ENCODE measurements around the gene PTPN2. TPM values are rescaled to one million over a fixed set of nuclear protein-coding genes. Genes with fewer than 3 reads are reported as not detected.

The PTPN2 gene
- total and polyA plus RNA-seq, 9 of the 15 experiments (the other 6 are each of a cell fraction or from before 2014, with no cell fraction given) = 36.6 to 66.4 (median 43.8) TPM

DNA sequence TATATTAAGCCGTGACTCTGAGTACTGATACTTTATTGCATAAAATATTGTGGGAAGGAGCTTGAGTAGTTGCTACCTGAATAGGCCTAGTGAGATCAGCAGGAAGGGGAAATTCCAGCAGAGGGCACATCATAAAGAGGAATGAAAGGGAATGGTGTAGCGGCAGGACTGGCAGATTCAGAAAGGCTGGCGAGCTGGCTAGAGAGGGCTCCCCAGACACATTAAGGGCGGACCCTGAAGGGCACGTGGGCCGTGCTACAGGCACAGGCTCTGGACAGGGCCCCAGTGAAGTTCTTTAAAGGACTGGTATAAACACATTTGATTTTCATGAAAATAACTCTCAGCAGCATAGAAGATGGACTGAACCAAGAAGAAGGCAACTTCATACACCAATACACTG, 43.0 kb downstream of the PTPN2 start:
- no peaks in the 10 kb centered on the region for H3K27me3 ChIP-seq (ENCODE audit: control insufficient read depth in 2 of 2, insufficient read depth in 2 of 2, low read length in 2 of 2)
- H3K4me3 ChIP-seq = no peak overlapping the region
- no peak for ATAC-seq
- H3K36me3 ChIP-seq (ENCODE audit: control insufficient read depth, insufficient read depth, low read length) = peaks cover 17% of the 10 kb centered on the region; the same call in 2 of the 3 replicates
- H3K4me2 ChIP-seq (ENCODE audit: insufficient read depth, low read length) = no peak overlapping the region
- ChIA-PET POLR2A (interaction anchor here (1.0 kb wide), 1 partner anchor 23 kb away, joined by 5 read pairs; no protein-coding TSS in a partner anchor), CTCF (ENCODE audit: low intra/inter-chr PET ratio) (no interaction called here)
- H3K27ac ChIP-seq (ENCODE audit: extremely low read depth, low read depth, low read length) = no peak overlapping the region
- H3K79me2 ChIP-seq (ENCODE audit: control insufficient read depth, insufficient read depth, low read length) = peaks cover 41% of the 10 kb centered on the region
- no TSS peak for BruUV-seq (replicated peaks)
- H4K20me1 ChIP-seq (replicated peaks; ENCODE audit: control insufficient read depth, insufficient read depth, low read length) = peaks cover 7% of the 10 kb centered on the region; the same call in 1 of the 2 replicates
- no peaks in the 10 kb centered on the region for H3K9me3 ChIP-seq (replicated peaks; ENCODE audit: control insufficient read depth, insufficient read depth, low read depth, low read length)
- H2AFZ ChIP-seq (ENCODE audit: low read depth, low read length) = no peak overlapping the region
- peaks cover 4 to 30% of the 10 kb centered on the region in 2 experiments; a peak in 4 of 5 replicates for H3K4me1 ChIP-seq (replicated peaks in 1 of 2; ENCODE audit: control insufficient read depth in 2 of 2, insufficient read depth in 2 of 2, low read length in 2 of 2)
- H3K9ac ChIP-seq (ENCODE audit: insufficient read depth in 1 of 2, low read depth in 2 of 2, low read length in 2 of 2) = no peak overlapping the region
- H3K9me1 ChIP-seq (ENCODE audit: control insufficient read depth, insufficient read depth, low read length) = peaks cover 3% of the 10 kb centered on the region
- intact Hi-C loops (cut with micrococcal nuclease) (no loop called here), in situ Hi-C loops (cut with MboI) (no loop called here)
- no peak for FAIRE-seq
- 92% methylated on average over 6 of the region's 6 CpGs for WGBS (ENCODE audit: insufficient coverage, low coverage, missing lambda C conversion rate)
- no peak for DNase-seq (ENCODE audit: extremely low read depth in 1 of 4, low spot score in 3 of 4)
- TF ChIP-seq SAFB (IDR thresholded peaks at IDR 0.05; ENCODE audit: borderline replicate concordance, low read depth, low read length) = no peak
- no peak for TF ChIP-seq RBM22 (IDR thresholded peaks at IDR 0.05; ENCODE audit: low read depth, low read length, poor library complexity, severe bottlenecking)
- TF ChIP-seq TCF3 (CRISPR knock-in tag; IDR thresholded peaks at IDR 0.05) = no peak
- TF ChIP-seq, protein P1, sequence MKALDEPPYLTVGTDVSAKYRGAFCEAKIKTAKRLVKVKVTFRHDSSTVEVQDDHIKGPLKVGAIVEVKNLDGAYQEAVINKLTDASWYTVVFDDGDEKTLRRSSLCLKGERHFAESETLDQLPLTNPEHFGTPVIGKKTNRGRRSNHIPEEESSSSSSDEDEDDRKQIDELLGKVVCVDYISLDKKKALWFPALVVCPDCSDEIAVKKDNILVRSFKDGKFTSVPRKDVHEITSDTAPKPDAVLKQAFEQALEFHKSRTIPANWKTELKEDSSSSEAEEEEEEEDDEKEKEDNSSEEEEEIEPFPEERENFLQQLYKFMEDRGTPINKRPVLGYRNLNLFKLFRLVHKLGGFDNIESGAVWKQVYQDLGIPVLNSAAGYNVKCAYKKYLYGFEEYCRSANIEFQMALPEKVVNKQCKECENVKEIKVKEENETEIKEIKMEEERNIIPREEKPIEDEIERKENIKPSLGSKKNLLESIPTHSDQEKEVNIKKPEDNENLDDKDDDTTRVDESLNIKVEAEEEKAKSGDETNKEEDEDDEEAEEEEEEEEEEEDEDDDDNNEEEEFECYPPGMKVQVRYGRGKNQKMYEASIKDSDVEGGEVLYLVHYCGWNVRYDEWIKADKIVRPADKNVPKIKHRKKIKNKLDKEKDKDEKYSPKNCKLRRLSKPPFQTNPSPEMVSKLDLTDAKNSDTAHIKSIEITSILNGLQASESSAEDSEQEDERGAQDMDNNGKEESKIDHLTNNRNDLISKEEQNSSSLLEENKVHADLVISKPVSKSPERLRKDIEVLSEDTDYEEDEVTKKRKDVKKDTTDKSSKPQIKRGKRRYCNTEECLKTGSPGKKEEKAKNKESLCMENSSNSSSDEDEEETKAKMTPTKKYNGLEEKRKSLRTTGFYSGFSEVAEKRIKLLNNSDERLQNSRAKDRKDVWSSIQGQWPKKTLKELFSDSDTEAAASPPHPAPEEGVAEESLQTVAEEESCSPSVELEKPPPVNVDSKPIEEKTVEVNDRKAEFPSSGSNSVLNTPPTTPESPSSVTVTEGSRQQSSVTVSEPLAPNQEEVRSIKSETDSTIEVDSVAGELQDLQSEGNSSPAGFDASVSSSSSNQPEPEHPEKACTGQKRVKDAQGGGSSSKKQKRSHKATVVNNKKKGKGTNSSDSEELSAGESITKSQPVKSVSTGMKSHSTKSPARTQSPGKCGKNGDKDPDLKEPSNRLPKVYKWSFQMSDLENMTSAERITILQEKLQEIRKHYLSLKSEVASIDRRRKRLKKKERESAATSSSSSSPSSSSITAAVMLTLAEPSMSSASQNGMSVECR (CRISPR knock-in tag; IDR thresholded peaks at IDR 0.05) = no peak
- TF ChIP-seq SAP30 (IDR thresholded peaks at IDR 0.05; ENCODE audit: borderline replicate concordance, insufficient read depth, low read depth, low read length, poor library complexity, severe bottlenecking) = no peak
- no peak for TF ChIP-seq ZNF143 (CRISPR knock-in tag; IDR thresholded peaks at IDR 0.05)
- no peak for TF ChIP-seq CBX1 (IDR thresholded peaks at IDR 0.05; ENCODE audit: low read depth)
- TF ChIP-seq, protein P2, sequence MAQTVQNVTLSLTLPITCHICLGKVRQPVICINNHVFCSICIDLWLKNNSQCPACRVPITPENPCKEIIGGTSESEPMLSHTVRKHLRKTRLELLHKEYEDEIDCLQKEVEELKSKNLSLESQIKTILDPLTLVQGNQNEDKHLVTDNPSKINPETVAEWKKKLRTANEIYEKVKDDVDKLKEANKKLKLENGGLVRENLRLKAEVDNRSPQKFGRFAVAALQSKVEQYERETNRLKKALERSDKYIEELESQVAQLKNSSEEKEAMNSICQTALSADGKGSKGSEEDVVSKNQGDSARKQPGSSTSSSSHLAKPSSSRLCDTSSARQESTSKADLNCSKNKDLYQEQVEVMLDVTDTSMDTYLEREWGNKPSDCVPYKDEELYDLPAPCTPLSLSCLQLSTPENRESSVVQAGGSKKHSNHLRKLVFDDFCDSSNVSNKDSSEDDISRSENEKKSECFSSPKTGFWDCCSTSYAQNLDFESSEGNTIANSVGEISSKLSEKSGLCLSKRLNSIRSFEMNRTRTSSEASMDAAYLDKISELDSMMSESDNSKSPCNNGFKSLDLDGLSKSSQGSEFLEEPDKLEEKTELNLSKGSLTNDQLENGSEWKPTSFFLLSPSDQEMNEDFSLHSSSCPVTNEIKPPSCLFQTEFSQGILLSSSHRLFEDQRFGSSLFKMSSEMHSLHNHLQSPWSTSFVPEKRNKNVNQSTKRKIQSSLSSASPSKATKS (CRISPR knock-in tag; IDR thresholded peaks at IDR 0.05) = no peak
- no peak for TF ChIP-seq FOS (IDR thresholded peaks at IDR 0.05; ENCODE audit: extremely low read depth, insufficient read length)
- TF ChIP-seq CBFB (CRISPR knock-in tag; IDR thresholded peaks at IDR 0.05) = no peak
- TF ChIP-seq, protein P3, sequence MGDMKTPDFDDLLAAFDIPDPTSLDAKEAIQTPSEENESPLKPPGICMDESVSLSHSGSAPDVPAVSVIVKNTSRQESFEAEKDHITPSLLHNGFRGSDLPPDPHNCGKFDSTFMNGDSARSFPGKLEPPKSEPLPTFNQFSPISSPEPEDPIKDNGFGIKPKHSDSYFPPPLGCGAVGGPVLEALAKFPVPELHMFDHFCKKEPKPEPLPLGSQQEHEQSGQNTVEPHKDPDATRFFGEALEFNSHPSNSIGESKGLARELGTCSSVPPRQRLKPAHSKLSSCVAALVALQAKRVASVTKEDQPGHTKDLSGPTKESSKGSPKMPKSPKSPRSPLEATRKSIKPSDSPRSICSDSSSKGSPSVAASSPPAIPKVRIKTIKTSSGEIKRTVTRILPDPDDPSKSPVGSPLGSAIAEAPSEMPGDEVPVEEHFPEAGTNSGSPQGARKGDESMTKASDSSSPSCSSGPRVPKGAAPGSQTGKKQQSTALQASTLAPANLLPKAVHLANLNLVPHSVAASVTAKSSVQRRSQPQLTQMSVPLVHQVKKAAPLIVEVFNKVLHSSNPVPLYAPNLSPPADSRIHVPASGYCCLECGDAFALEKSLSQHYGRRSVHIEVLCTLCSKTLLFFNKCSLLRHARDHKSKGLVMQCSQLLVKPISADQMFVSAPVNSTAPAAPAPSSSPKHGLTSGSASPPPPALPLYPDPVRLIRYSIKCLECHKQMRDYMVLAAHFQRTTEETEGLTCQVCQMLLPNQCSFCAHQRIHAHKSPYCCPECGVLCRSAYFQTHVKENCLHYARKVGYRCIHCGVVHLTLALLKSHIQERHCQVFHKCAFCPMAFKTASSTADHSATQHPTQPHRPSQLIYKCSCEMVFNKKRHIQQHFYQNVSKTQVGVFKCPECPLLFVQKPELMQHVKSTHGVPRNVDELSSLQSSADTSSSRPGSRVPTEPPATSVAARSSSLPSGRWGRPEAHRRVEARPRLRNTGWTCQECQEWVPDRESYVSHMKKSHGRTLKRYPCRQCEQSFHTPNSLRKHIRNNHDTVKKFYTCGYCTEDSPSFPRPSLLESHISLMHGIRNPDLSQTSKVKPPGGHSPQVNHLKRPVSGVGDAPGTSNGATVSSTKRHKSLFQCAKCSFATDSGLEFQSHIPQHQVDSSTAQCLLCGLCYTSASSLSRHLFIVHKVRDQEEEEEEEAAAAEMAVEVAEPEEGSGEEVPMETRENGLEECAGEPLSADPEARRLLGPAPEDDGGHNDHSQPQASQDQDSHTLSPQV (IDR thresholded peaks at IDR 0.05) = no peak
- TF ChIP-seq NFXL1 (CRISPR knock-in tag; IDR thresholded peaks at IDR 0.05) = no peak

All from K562 (cell line).